Thyroid gland (tissue), 4 donors: ENCODE measurements around the gene RAB3D.

Source experiments
- POLR2A ChIP-seq, 2 donors: fragments of 450-650 bp; IDR thresholded peaks; one replicate each; pipeline ENCODE4 v1.6.1; 2017; ENCODE audit warnings: antibody characterized with exemption in 2 of 2, mild to moderate bottlenecking in 2 of 2, moderate library complexity in 1 of 2
- TF ChIP-seq, protein P1 (sequence below), 6 experiments: fragments of 200-600 bp in 3 of 6; fragments of 450-650 bp in 3 of 6; sonication (generic) in 3 of 6; IDR thresholded peaks; one replicate each; pipeline ENCODE4 v1.5.1; 2016 to 2019; ENCODE audit warnings: antibody characterized with exemption in 6 of 6, mild to moderate bottlenecking in 2 of 6, inconsistent platforms in 1 of 6, moderate library complexity in 1 of 6

DNA sequence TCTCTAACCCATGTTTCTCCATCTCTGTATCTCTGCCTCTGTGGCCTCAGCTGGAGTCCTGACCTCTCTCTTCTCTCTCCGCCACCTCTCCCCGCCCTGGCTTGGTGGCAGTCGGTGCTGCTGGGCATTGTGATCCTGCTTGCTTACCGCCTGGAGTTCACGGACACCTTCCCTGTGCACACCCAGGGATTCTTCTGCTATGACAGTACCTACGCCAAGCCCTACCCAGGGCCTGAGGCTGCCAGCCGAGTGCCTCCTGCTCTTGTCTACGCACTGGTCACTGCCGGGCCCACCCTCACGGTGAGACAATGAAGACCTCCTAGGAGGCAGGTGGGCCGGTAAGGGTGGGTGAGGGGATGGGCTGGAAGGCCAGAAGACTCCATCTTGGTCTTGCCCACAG is 20.0 kb upstream of the RAB3D start:
- TF ChIP-seq, protein P1, sequence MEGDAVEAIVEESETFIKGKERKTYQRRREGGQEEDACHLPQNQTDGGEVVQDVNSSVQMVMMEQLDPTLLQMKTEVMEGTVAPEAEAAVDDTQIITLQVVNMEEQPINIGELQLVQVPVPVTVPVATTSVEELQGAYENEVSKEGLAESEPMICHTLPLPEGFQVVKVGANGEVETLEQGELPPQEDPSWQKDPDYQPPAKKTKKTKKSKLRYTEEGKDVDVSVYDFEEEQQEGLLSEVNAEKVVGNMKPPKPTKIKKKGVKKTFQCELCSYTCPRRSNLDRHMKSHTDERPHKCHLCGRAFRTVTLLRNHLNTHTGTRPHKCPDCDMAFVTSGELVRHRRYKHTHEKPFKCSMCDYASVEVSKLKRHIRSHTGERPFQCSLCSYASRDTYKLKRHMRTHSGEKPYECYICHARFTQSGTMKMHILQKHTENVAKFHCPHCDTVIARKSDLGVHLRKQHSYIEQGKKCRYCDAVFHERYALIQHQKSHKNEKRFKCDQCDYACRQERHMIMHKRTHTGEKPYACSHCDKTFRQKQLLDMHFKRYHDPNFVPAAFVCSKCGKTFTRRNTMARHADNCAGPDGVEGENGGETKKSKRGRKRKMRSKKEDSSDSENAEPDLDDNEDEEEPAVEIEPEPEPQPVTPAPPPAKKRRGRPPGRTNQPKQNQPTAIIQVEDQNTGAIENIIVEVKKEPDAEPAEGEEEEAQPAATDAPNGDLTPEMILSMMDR (IDR thresholded peaks at IDR 0.05), result no peak
- no peak for TF ChIP-seq POLR2A (IDR thresholded peaks at IDR 0.05)
